Neural progenitor cell (in vitro differentiated cells): ENCODE measurements around the gene GKN2.

Experiments
- EZH2 ChIP-seq: fragments of 200-600 bp; sonication (generic); IDR thresholded peaks from 2 replicates; pipeline ENCODE4 v1.6.1; 2017; ENCODE audit warnings: antibody characterized with exemption, mild to moderate bottlenecking, moderate library complexity
- TF ChIP-seq, protein P1 (sequence below): fragments of 200-600 bp; sonication (generic); IDR thresholded peaks from 2 replicates; pipeline ENCODE4 v1.5.1; 2017; ENCODE audit warnings: antibody characterized with exemption, mild to moderate bottlenecking

DNA sequence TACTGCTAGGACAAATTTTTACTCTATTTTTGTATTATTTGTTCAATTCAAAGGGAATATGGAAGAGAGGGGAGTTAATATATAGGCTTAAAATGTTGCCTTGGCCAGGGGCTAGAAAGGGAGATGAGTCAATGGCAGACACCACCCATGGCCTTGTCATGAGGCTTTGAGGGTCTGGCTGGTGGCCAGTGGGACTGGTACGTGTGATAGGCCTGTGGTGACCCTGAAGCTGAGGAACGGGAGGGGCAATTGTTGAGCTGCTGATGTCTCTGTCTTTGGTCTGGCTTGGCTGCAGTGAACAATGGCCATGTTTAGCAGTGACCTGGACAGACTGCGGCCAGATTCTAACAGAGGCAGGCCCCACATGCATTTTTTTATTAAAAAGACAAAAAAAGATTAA, 40.2 kb upstream of the GKN2 start:
- TF ChIP-seq, protein P1, sequence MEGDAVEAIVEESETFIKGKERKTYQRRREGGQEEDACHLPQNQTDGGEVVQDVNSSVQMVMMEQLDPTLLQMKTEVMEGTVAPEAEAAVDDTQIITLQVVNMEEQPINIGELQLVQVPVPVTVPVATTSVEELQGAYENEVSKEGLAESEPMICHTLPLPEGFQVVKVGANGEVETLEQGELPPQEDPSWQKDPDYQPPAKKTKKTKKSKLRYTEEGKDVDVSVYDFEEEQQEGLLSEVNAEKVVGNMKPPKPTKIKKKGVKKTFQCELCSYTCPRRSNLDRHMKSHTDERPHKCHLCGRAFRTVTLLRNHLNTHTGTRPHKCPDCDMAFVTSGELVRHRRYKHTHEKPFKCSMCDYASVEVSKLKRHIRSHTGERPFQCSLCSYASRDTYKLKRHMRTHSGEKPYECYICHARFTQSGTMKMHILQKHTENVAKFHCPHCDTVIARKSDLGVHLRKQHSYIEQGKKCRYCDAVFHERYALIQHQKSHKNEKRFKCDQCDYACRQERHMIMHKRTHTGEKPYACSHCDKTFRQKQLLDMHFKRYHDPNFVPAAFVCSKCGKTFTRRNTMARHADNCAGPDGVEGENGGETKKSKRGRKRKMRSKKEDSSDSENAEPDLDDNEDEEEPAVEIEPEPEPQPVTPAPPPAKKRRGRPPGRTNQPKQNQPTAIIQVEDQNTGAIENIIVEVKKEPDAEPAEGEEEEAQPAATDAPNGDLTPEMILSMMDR, result no peak
- TF ChIP-seq EZH2, result no peak
